Mammary epithelial cell (primary cell): ENCODE results near the gene CEP290.

Experiments
- CTCF ChIP-seq, 2 donors: IDR thresholded peaks in 1 of 2; conservative IDR thresholded peaks in 1 of 2; 2 replicates each; pipeline ENCODE4 v1.5.1; 2011 to 2012; ENCODE audit warnings: inconsistent platforms in 2 of 2, low read length in 2 of 2, mild to moderate bottlenecking in 2 of 2, control low read depth in 1 of 2, low read depth in 1 of 2; ENCODE audit not compliant: insufficient read depth in 1 of 2; ENCODE audit errors: extremely low read depth in 1 of 2
- EZH2 ChIP-seq: IDR thresholded peaks from 2 replicates; pipeline ENCODE4 v1.6.1; 2012; ENCODE audit warnings: low read length, inconsistent platforms, borderline replicate concordance

GRCh38 chr12:88057994-88058718, 83.7 kb downstream of the CEP290 start:
- TF ChIP-seq CTCF (conservative IDR thresholded peaks at IDR 0.05 in 1 of 2, IDR thresholded peaks at IDR 0.05 in 1 of 2; ENCODE audit: extremely low read depth in 1 of 2, insufficient read depth in 1 of 2, low read depth in 1 of 2, low read length in 2 of 2) (no peak), EZH2 (no peak)
